Activated naive CD8-positive, alpha-beta T cell treated with anti-CD3 and anti-CD28 coated beads for 36 hours (primary cell): ENCODE data around the gene SHQ1. TPM values are rescaled to one million over a fixed set of nuclear protein-coding genes. Genes with fewer than 3 reads are reported as not detected.

ENCODE experiments used
- DNase-seq: peaks from one replicate; pipeline ENCODE4 v3.0.0; 2021
- H3K27ac Mint-ChIP-seq: one replicate; pipeline ENCODE4 v1.8.0; 2022; ENCODE audit warnings: mild to moderate bottlenecking, moderate library complexity, mixed read lengths
- H3K27me3 Mint-ChIP-seq: one replicate; pipeline ENCODE4 v1.8.0; 2022; ENCODE audit warnings: mild to moderate bottlenecking, mixed read lengths
- H3K36me3 Mint-ChIP-seq: one replicate; pipeline ENCODE4 v1.8.0; 2021; ENCODE audit warnings: mild to moderate bottlenecking, mixed read lengths
- H3K4me1 Mint-ChIP-seq: one replicate; pipeline ENCODE4 v1.8.0; 2021; ENCODE audit warnings: mixed read lengths
- H3K4me3 Mint-ChIP-seq: one replicate; pipeline ENCODE4 v1.8.0; 2022; ENCODE audit warnings: mild to moderate bottlenecking, moderate library complexity, mixed read lengths
- H3K9me3 Mint-ChIP-seq: one replicate; pipeline ENCODE4 v1.8.0; 2022; ENCODE audit warnings: mixed read lengths
- total RNA-seq, 2 experiments: library from RNA; stranded (reverse); gene quantifications; one replicate each; pipeline ENCODE4 v1.2.3, GENCODE V29; 2021

SHQ1 gene
- total RNA-seq, 2 experiments from 2014 or later: 38.9 to 40.0 TPM

DNA sequence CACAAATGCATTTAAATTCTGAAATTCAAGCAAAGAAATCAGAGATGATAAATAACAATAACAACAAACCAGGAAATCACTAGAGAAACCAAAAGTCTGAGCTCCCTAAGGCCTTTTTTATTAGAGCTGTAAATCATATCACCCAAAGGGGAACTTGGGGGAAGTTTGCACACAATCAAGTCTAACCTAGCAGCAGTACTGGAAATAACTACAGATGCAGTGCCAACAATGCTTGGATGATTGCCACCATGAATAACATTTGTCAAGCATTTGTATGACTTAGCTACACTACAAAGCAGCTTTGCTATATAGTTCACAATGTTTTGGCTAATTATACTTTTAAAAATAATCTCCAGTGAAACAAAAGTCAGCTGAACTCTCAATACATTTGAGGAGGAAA lies 27.8 kb downstream of the SHQ1 start:
- peaks cover 28% of the 10 kb centered on the region for H3K36me3 Mint-ChIP-seq
- H3K4me1 Mint-ChIP-seq: peaks cover 33% of the 10 kb centered on the region
- no peak for DNase-seq
- H3K27ac Mint-ChIP-seq: no peak overlapping the region
- no peak overlapping the region for H3K4me3 Mint-ChIP-seq
- no peaks in the 10 kb centered on the region for H3K9me3 Mint-ChIP-seq
- H3K27me3 Mint-ChIP-seq: no peaks in the 10 kb centered on the region

- Mint-ChIP-seq H3K4me1 (peaks cover 33% of the 10 kb centered on the region), H3K36me3 (peaks cover 34% of the 10 kb centered on the region), H3K4me3 (no peak overlapping the region), H3K27me3 (no peaks in the 10 kb centered on the region), H3K27ac (peak overlapping the region; percentile 30), H3K9me3 (no peaks in the 10 kb centered on the region)
- peak; percentile 10 for DNase-seq
Measured at GRCh38 chr3:72818905-72819304, 29.3 kb downstream of the SHQ1 start.

DNA sequence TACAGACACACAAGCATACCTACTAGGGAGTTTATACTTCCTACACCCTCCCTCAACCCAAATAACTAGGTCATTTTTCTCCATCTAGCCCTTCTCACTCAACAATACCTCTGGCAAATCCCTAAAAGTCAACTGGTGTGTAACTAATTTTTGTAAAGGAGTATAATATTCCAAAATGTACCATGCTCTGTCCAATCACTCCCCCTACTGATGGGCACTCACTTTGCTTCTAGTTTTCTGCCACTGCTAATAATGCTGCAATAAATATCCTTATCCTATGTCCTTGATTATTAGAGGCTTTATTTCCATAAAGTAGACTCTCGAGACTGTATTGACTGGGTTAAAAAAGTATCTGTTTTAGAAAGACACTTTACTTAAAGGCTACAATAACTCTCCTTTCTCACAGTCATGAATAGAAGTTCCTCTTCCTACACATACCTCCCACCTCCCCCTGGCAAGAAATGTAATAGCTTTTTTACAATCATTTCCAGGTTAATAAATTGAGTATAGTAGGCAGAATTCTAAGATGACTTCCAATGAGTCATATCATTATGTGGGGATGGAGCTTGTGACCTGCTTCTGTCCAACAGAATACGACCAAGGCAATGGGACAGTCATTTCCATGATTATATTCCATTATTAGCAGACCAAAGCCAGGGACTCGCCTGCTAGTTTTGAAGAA lies 30.0 kb downstream of the SHQ1 start:
- no peak for DNase-seq
- H3K4me3 Mint-ChIP-seq: no peak overlapping the region
- no peaks in the 10 kb centered on the region for H3K27me3 Mint-ChIP-seq
- H3K9me3 Mint-ChIP-seq: no peaks in the 10 kb centered on the region
- H3K4me1 Mint-ChIP-seq: peaks cover 33% of the 10 kb centered on the region
- H3K27ac Mint-ChIP-seq: peak overlapping the region; percentile 30
- peaks cover 36% of the 10 kb centered on the region for H3K36me3 Mint-ChIP-seq

GRCh38 chr3:72816862-72817355 lies 31.3 kb downstream of the SHQ1 start:
- Mint-ChIP-seq H3K27me3 (no peaks in the 10 kb centered on the region), H3K27ac (peak overlapping the region; percentile 68), H3K4me3 (no peak overlapping the region), H3K9me3 (no peaks in the 10 kb centered on the region), H3K4me1 (peaks cover 35% of the 10 kb centered on the region), H3K36me3 (peaks cover 39% of the 10 kb centered on the region)
- DNase-seq: peak; percentile 24

DNA sequence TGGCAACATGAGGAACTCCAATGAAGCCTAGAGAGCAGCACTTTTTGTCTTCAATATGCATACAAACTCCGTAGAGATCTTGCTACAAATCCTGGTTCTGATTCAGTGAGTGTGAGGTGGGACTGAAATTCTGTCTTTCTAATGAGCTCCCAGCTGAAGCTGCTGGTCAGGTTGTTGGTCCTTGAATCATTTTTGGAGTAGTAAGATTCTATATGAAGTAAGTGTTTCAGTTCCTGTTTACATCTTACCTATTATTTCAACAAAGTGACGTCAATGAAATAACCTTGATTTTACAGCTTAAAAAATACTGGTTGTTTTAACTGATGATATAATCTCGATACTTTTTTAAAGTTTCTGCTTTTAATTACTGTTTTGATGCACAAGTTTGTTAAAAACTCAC lies 33.9 kb downstream of the SHQ1 start:
- H3K9me3 Mint-ChIP-seq: no peaks in the 10 kb centered on the region
- peaks cover 53% of the 10 kb centered on the region for H3K36me3 Mint-ChIP-seq
- H3K27ac Mint-ChIP-seq: no peak overlapping the region
- no peak overlapping the region for H3K4me3 Mint-ChIP-seq
- H3K27me3 Mint-ChIP-seq: no peaks in the 10 kb centered on the region
- H3K4me1 Mint-ChIP-seq: peaks cover 34% of the 10 kb centered on the region
- no peak for DNase-seq

DNA sequence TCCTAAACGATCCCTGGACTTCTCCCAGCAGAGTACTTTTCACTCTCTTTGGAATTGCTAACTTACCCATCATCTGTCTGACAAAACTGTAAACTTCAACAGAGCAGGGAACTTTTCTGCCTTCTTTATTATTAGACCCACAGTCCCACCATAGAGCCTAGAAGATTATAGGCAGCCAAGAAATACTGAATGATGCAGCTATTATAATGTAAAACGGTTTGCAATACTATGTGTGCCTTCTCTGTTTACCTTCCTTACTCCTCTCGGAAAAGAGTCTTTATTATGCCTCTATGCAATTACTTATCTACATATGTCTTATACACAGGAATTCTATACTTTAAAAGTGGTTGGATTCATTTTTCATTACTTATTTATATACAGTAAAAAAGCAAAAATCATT lies 36.0 kb downstream of the SHQ1 start:
- no peak for DNase-seq
- Mint-ChIP-seq H3K36me3 (peaks cover 56% of the 10 kb centered on the region), H3K4me1 (peaks cover 18% of the 10 kb centered on the region), H3K4me3 (no peak overlapping the region), H3K27ac (no peak overlapping the region), H3K27me3 (no peaks in the 10 kb centered on the region), H3K9me3 (no peaks in the 10 kb centered on the region)

DNA sequence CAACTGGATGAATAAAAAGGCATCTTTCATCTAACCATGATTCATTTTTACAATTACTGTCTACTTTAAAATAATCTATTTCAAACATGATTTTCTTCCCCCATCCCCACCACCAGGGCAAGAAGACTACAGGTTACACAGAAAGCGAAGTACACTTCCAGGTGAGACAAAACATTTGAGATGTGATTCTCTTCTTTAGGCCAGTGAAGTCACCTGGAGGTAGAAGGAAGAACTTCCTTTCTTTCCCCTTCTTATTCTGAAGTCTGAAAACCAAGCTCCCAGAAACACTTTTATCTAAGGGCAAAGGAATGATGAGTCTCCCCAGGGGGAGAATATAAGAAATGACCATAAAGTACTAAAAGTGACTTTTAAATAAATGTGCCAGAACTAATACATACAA lies 36.7 kb downstream of the SHQ1 start:
- no peak for DNase-seq
- H3K27ac Mint-ChIP-seq: no peak overlapping the region
- H3K27me3 Mint-ChIP-seq: no peaks in the 10 kb centered on the region
- peaks cover 12% of the 10 kb centered on the region for H3K4me1 Mint-ChIP-seq
- no peaks in the 10 kb centered on the region for H3K9me3 Mint-ChIP-seq
- peaks cover 53% of the 10 kb centered on the region for H3K36me3 Mint-ChIP-seq
- no peak overlapping the region for H3K4me3 Mint-ChIP-seq

DNA sequence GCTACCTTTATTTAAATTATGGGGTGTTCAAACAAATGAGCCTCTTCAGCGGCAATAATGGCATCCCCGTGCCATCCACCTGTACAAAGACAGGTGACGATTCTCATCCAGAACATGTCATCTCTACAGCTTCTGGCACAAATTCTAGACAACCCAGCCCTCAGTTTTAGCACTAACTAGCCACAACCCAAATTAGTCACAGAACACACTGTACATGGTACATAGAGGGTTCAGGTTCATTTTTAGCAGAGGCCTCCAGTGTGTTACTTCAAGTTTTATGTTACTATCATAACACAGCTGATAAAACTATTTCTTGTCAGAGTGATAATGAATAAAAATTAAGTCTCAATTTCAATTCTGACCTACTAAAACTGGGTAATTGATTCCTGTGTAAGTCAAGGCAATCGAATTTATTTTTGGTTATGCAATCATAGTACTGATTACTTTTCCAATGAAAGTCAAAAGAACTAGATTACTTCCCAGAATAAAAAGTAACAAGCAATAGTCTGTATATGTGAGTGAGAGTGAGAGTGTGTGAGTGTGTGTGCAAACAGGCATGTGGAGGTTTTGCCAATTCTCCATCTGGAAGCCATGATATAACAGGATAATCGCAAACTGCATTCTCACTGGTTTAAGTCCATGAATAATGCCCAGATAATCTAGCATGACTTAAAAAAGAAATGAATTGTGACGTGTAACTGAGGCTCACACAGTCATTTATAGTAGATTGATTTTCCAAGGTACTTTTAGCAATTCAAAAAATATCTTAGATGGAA lies 37.4 kb downstream of the SHQ1 start:
- Mint-ChIP-seq H3K9me3 (no peaks in the 10 kb centered on the region), H3K27me3 (no peaks in the 10 kb centered on the region), H3K27ac (no peak overlapping the region), H3K4me1 (peaks cover 12% of the 10 kb centered on the region), H3K4me3 (no peak overlapping the region), H3K36me3 (peaks cover 47% of the 10 kb centered on the region)
- no peak for DNase-seq

GRCh38 chr3:72810063-72810462 lies 38.2 kb downstream of the SHQ1 start:
- no peak overlapping the region for H3K4me3 Mint-ChIP-seq
- H3K9me3 Mint-ChIP-seq: no peaks in the 10 kb centered on the region
- no peak overlapping the region for H3K27ac Mint-ChIP-seq
- H3K36me3 Mint-ChIP-seq: peaks cover 39% of the 10 kb centered on the region
- no peaks in the 10 kb centered on the region for H3K27me3 Mint-ChIP-seq
- peaks cover 12% of the 10 kb centered on the region for H3K4me1 Mint-ChIP-seq
- no peak for DNase-seq

DNA sequence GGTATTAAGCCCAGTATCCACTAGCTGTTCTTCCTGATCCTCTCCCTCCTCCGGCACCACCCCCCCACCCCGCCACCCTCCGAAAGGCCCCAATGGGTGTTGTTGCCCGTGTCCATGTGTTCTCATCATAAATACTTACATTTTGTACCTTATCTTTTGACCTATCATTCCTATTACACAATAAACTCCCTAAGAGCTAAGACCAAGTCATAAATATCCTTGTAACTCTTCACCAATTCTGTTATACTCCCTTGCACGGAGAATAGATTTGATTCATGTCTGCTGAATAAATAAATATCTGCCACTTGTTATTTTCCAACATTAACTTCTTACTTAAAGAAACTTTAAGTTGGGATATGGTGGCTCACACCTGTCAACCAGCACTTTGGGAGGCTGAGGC lies 43.9 kb downstream of the SHQ1 start:
- Mint-ChIP-seq H3K4me1 (peaks cover 33% of the 10 kb centered on the region), H3K27ac (no peak overlapping the region), H3K9me3 (no peaks in the 10 kb centered on the region), H3K36me3 (peaks cover 38% of the 10 kb centered on the region), H3K27me3 (no peaks in the 10 kb centered on the region), H3K4me3 (no peak overlapping the region)
- no peak for DNase-seq

DNA sequence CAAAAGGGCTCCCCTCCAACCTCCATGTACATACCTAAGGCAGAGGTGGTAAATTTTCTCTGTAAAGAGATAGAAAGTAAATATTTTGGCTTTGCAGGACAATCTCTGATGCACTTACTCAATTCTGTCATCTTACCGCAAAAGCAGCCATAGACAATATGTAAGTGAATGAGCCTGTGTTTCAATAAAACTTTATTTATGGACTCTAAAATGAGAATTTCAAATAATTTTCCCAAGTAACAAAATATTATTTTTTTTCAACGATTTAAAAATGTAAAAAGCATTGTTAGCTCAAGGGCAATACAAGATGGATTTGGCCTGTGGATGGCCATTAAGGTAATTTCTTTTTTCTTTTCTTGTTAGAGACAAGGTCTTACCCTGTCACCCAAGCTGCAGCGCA lies 44.7 kb downstream of the SHQ1 start:
- H3K36me3 Mint-ChIP-seq: peaks cover 36% of the 10 kb centered on the region
- H3K4me3 Mint-ChIP-seq: no peak overlapping the region
- DNase-seq: no peak
- H3K4me1 Mint-ChIP-seq: peaks cover 37% of the 10 kb centered on the region
- H3K27me3 Mint-ChIP-seq: no peaks in the 10 kb centered on the region
- no peaks in the 10 kb centered on the region for H3K9me3 Mint-ChIP-seq
- no peak overlapping the region for H3K27ac Mint-ChIP-seq

DNA sequence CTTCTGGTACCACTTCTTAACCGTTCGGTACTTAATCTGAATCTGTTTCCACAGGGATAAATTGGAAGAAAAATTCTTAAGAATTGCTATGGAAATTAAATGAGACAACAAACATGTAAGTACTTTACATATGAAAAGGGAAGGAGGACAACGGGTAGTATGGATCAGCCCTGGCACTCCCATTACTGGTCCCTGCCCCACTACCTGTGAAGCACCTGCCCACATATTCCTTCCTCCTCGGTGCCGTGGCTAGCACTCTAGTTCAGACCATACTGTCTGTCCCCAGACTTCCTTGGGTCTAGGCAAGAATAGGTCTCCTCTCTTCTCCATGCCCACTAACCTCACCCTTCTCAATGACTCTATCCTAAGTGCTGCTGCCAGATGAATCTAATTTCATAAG lies 46.2 kb downstream of the SHQ1 start:
- peaks cover 45% of the 10 kb centered on the region for H3K4me1 Mint-ChIP-seq
- H3K4me3 Mint-ChIP-seq: no peak overlapping the region
- DNase-seq: no peak
- peak overlapping the region; percentile 9 for H3K27ac Mint-ChIP-seq
- H3K9me3 Mint-ChIP-seq: no peaks in the 10 kb centered on the region
- peaks cover 37% of the 10 kb centered on the region for H3K36me3 Mint-ChIP-seq
- no peaks in the 10 kb centered on the region for H3K27me3 Mint-ChIP-seq

DNA sequence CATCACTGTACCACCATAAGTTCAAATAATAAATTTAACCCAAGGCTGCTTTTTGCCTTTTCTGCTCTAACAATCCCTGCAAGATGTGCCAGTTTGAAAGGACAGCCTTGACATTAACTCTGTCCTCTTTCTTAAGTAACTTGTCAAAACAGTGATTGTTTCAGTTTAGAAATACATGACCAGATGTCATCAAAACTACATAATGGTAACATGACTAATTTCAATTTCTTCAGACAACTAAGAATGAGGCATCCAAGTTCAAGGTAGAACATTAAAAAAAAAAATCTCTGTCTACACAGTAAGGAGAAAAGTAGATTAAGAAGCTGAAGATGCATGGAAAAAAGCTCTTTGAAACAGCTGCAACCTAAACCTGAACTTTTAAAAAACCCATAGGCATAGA lies 47.4 kb downstream of the SHQ1 start:
- peaks cover 44% of the 10 kb centered on the region for H3K36me3 Mint-ChIP-seq
- no peaks in the 10 kb centered on the region for H3K27me3 Mint-ChIP-seq
- peak overlapping the region; percentile 77 for H3K27ac Mint-ChIP-seq
- DNase-seq: no peak
- H3K4me3 Mint-ChIP-seq: no peak overlapping the region
- H3K9me3 Mint-ChIP-seq: no peaks in the 10 kb centered on the region
- peaks cover 45% of the 10 kb centered on the region for H3K4me1 Mint-ChIP-seq

- no peak overlapping the region for H3K27ac Mint-ChIP-seq
- H3K9me3 Mint-ChIP-seq: no peaks in the 10 kb centered on the region
- H3K4me1 Mint-ChIP-seq: peaks cover 54% of the 10 kb centered on the region
Measured at GRCh38 chr3:72798552-72799195, 49.6 kb downstream of the SHQ1 start.

DNA sequence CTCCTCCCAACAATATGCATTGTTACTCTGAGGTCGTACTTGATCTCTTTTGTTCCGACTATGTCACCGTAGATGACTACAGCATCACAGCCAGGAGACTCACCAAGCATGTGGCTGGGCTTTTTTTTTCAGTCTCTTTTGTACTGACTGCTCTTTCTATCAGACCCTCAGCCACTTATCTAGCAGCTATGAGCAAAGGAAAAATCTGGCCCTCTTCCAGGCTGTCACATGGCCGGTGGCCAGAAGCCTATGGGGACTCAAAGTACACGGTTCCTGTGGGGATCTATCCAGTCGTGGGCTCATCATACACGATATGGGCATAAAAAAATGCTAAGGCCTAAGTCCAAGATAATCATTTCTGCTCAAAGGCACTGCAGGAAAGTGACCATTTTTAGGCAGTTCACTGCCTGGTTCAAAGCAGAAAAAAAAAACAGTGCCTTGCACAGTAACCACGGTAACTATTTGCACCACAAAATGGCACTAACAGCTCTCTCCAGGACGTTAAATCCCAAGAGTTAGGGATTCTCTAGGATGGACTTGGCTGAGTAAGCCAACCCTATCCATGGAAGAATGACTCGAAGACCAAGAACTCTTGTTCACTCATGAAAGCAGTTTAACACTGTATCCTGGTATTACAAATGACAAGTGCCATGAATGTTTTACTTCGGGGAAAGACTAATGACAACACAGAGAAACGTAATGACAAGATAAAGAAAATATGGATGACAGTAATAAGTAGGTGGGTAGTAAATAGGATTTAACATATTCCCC lies 50.3 kb downstream of the SHQ1 start:
- peaks cover 51% of the 10 kb centered on the region for H3K4me1 Mint-ChIP-seq
- no peaks in the 10 kb centered on the region for H3K9me3 Mint-ChIP-seq
- H3K4me3 Mint-ChIP-seq: no peak overlapping the region

More at GRCh38 chr3:72798552-72799195, 49.6 kb downstream of the SHQ1 start:
- Mint-ChIP-seq H3K36me3 (peaks cover 56% of the 10 kb centered on the region), H3K27me3 (no peaks in the 10 kb centered on the region), H3K4me3 (no peak overlapping the region)
- DNase-seq: no peak

More for the DNA sequence above, 50.3 kb downstream of the SHQ1 start:
- H3K27ac Mint-ChIP-seq: no peak overlapping the region
- no peak for DNase-seq
- peaks cover 56% of the 10 kb centered on the region for H3K36me3 Mint-ChIP-seq
- no peaks in the 10 kb centered on the region for H3K27me3 Mint-ChIP-seq
